GM21423 (cell line): ENCODE measurements around the gene NPIPB5.
"Not testable (repeated sequence)": the region's sequence is repeated elsewhere in the genome, so short reads cannot be mapped to it uniquely, and the experiment has no call there.

Source experiments
- ATAC-seq: cut with Tn5 transposase; IDR thresholded peaks from one replicate; pipeline ENCODE4 v1.9.1; 2021; ENCODE audit warnings: mild to moderate bottlenecking, moderate library complexity; ENCODE audit not compliant: unreplicated experiment

The NPIPB5 gene

GRCh38 chr16:22510591-22510990 lies at the start of gene NPIPB5:
NPIPB5 (plus strand) TSS chr16:22510891; CDS start chr16:22513802, 2,911 bp downstream.
- not testable (repeated sequence) for ATAC-seq

GRCh38 chr16:22468846-22469245 lies 41.8 kb upstream of the NPIPB5 start:
- not testable (repeated sequence) for ATAC-seq

- not testable (repeated sequence) for ATAC-seq
Observed at GRCh38 chr16:22537996-22538395, 27.3 kb downstream of the NPIPB5 start.

GRCh38 chr16:22544809-22545208 lies 34.1 kb downstream of the NPIPB5 start:
- ATAC-seq: not testable (repeated sequence)

- not testable (repeated sequence) for ATAC-seq
Observed at GRCh38 chr16:22546630-22547029, 35.9 kb downstream of the NPIPB5 start.

GRCh38 chr16:22547170-22547765 lies 36.6 kb downstream of the NPIPB5 start:
- ATAC-seq: not testable (repeated sequence)

- not testable (repeated sequence) for ATAC-seq
Observed at GRCh38 chr16:22549853-22550252, 39.2 kb downstream of the NPIPB5 start.

- ATAC-seq: not testable (repeated sequence)
Observed at GRCh38 chr16:22551143-22551542, 40.5 kb downstream of the NPIPB5 start.

GRCh38 chr16:22551651-22552050 lies 41.0 kb downstream of the NPIPB5 start:
- not testable (repeated sequence) for ATAC-seq

- not testable (repeated sequence) for ATAC-seq
Observed at GRCh38 chr16:22556759-22557158, 46.1 kb downstream of the NPIPB5 start.
